ENCODE data around the gene JAKMIP2.
"Not testable (repeated sequence)": the region's sequence is repeated elsewhere in the genome, so short reads cannot be mapped to it uniquely, and the experiment has no call there.

JAKMIP2 gene

DNA sequence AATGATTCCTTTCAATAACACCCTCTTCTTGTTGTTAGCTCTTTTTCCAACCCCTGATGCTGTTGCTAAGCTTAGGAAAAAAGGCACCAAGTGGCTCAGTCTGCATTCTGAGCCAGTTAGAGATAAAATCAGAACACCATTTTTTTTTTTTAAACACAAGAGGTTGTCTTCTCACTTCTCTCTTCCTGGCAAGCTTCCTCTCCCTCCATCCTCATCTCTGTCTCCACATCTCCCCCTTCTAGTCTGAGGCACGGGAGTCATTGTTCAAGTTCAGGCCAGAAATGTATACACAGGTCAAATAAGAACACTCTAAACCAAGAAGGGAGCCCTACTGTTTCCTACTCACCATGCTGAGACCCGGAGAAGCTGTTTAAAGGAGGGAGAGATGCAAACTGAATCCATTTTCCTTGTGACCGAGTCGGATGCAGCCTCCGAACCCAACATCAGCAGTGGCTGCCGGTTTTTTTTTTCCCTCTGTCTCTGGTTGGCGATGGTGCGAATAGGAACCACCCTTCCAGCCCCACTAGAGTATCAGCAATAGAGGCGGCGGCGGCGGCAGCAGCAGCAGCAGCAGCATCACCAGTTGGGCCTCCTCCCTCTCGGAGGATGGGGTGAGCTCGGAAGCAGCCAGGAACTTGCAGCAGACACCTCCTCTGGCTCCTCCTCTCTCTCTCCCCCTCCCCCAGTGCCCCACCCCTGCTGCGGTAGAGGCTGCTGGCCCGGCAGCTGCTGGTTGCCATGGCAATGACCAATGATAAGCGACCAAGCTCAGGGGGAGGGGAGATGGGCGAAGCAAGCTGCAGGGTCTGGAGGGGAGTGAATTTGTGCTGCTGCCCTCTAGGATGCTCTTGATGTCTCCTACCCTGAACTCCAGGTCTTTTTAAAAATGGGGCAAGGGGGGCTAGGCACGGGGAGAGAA lies at the start of gene JAKMIP2:
Gene JAKMIP2 (minus strand): TSS at position 619 of the 919 bp plus-strand sequence. CDS start 110,922 bp downstream, outside the sequence.
- TF ChIP-seq CTCF (IDR thresholded peaks at IDR 0.05), result no peak
- H3K4me2 ChIP-seq (ENCODE audit: low read length), result peak within 1 kb of the TSS; percentile 64
- H3K27me3 ChIP-seq (ENCODE audit: control insufficient read depth, insufficient read depth, low read length), result no peaks in the 10 kb centered on the region
- peaks cover 3% of the 10 kb centered on the region for H3K4me1 ChIP-seq
- H3K79me2 ChIP-seq, result no peaks in the 10 kb centered on the region
- H3K9me3 ChIP-seq (ENCODE audit: control insufficient read depth, low read length), result no peaks in the 10 kb centered on the region
- peak within 1 kb of the TSS; percentile 61 for H3K27ac ChIP-seq
- no peaks in the 10 kb centered on the region for H3K36me3 ChIP-seq (ENCODE audit: control insufficient read depth, insufficient read depth, low read length)
- H3K9ac ChIP-seq, result no peak within 1 kb of the TSS
- H3K4me3 ChIP-seq (ENCODE audit: low read depth, low read length), result peak within 1 kb of the TSS; percentile 52
- peak within 1 kb of the TSS; percentile 84 for H2AFZ ChIP-seq

GRCh38 chr5:147831465-147831864 lies 48.9 kb upstream of the JAKMIP2 start, which contains the start of gene SPINK1:
TSS of gene SPINK1 (minus strand) at chr5:147831671. CDS start at chr5:147831577, 94 bp downstream.
- no peak within 1 kb of the TSS for H3K9ac ChIP-seq
- H3K4me1 ChIP-seq, result no peaks in the 10 kb centered on the region
- TF ChIP-seq CTCF (IDR thresholded peaks at IDR 0.05), result no peak
- H3K4me2 ChIP-seq (ENCODE audit: low read length), result no peak within 1 kb of the TSS
- no peaks in the 10 kb centered on the region for H3K36me3 ChIP-seq (ENCODE audit: control insufficient read depth, insufficient read depth, low read length)
- no peak within 1 kb of the TSS for H2AFZ ChIP-seq
- H3K27me3 ChIP-seq (ENCODE audit: control insufficient read depth, insufficient read depth, low read length), result no peaks in the 10 kb centered on the region
- H3K27ac ChIP-seq, result no peak within 1 kb of the TSS
- no peaks in the 10 kb centered on the region for H3K79me2 ChIP-seq
- H3K4me3 ChIP-seq (ENCODE audit: low read depth, low read length), result no peak within 1 kb of the TSS
- H3K9me3 ChIP-seq (ENCODE audit: control insufficient read depth, low read length), result no peaks in the 10 kb centered on the region

DNA sequence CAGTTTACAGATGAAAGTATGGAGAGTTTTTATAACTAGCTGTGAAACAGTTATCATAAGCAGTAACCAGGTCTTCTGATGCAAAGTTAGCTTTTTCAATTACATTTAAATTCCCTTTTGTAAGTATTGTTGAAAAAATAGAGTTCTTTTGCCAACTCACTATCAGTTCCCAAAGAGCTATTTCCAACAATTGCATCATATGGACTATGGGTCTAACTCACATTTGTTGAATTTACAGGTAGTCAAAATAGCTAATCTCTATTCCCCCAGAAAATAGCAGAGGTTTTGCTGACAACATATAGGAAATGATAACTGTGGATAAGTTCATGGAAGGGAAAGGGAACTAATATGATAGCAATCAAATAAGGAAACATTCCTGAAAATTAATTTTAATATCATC lies 47.5 kb upstream of the JAKMIP2 start:
- Histone ChIP-seq H3K4me1 (no peaks in the 10 kb centered on the region), H3K4me3 (ENCODE audit: low read depth, low read length) (no peak overlapping the region), H3K27me3 (ENCODE audit: control insufficient read depth, insufficient read depth, low read length) (no peaks in the 10 kb centered on the region), H3K9me3 (ENCODE audit: control insufficient read depth, low read length) (no peaks in the 10 kb centered on the region), H3K4me2 (ENCODE audit: low read length) (no peak overlapping the region), H3K36me3 (ENCODE audit: control insufficient read depth, insufficient read depth, low read length) (no peaks in the 10 kb centered on the region), H3K27ac (no peak overlapping the region), H3K9ac (no peak overlapping the region), H2AFZ (no peak overlapping the region), H3K79me2 (no peaks in the 10 kb centered on the region)
- TF ChIP-seq CTCF (IDR thresholded peaks at IDR 0.05), result no peak

DNA sequence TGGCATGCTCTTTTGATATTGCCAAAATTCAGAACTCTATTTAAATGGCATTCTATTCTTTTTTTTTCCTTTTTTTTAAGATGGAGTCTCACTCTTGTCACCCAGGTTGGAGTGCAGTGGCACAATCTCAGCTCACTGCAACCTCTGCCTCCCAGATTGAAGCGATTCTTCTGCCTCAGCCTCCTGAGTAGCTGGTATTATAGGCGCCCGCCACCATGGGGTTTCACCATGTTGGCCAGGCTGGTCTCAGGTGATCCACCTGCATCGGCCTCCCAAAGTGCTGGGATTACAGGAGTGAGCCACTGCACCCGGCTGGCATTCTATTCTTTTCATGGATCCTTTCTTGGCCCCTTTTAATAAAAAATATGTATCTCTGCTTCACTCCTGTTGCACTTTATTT lies 44.5 kb upstream of the JAKMIP2 start:
- not testable (repeated sequence) for H3K9me3 ChIP-seq (ENCODE audit: control insufficient read depth, low read length)

DNA sequence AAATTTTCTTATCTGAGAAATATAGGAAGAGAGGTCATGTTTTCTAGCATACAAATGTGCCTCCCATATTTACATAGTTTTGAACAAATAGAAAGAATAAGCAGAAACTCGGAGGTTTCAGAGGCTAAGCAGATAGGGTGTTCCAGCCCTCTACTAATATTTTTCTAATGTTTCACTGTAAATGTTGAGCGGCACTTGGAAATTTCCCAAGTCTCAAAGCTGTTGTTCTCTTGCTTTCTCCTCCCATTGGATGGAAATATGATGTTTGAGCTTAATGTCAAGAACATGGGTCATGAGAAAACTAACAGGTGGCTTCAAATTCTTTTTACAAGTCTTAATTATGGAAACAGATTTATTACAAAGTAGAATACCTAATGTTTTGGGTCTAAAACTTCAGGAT lies 43.8 kb upstream of the JAKMIP2 start:
- no peaks in the 10 kb centered on the region for H3K27me3 ChIP-seq (ENCODE audit: control insufficient read depth, insufficient read depth, low read length)
- no peak overlapping the region for H3K27ac ChIP-seq
- H2AFZ ChIP-seq, result no peak overlapping the region
- H3K9me3 ChIP-seq (ENCODE audit: control insufficient read depth, low read length), result no peaks in the 10 kb centered on the region
- no peaks in the 10 kb centered on the region for H3K79me2 ChIP-seq
- no peak overlapping the region for H3K4me3 ChIP-seq (ENCODE audit: low read depth, low read length)
- H3K9ac ChIP-seq, result no peak overlapping the region
- no peak overlapping the region for H3K4me2 ChIP-seq (ENCODE audit: low read length)
- TF ChIP-seq CTCF (IDR thresholded peaks at IDR 0.05), result no peak
- H3K36me3 ChIP-seq (ENCODE audit: control insufficient read depth, insufficient read depth, low read length), result no peaks in the 10 kb centered on the region
- no peaks in the 10 kb centered on the region for H3K4me1 ChIP-seq

More for the DNA sequence above, 44.5 kb upstream of the JAKMIP2 start:
- not testable (repeated sequence) for H3K4me3 ChIP-seq (ENCODE audit: low read depth, low read length); H3K4me1 ChIP-seq; H3K9ac ChIP-seq; H3K27me3 ChIP-seq (ENCODE audit: control insufficient read depth, insufficient read depth, low read length); H3K36me3 ChIP-seq (ENCODE audit: control insufficient read depth, insufficient read depth, low read length); H2AFZ ChIP-seq; H3K4me2 ChIP-seq (ENCODE audit: low read length); H3K27ac ChIP-seq; H3K79me2 ChIP-seq
